Measurements from ENCODE around the gene AADAT.

GRCh38 chr4:170114636-170115035 lies 24.9 kb upstream of the AADAT start:
- TF ChIP-seq POLR2A (IDR thresholded peaks at IDR 0.05; ENCODE audit: low read depth, low read length) (no peak), CTCF (conservative IDR thresholded peaks at IDR 0.05; ENCODE audit: low read depth, low read length) (no peak), RFX5 (IDR thresholded peaks at IDR 0.05; ENCODE audit: low read depth, low read length) (no peak), SMC3 (IDR thresholded peaks at IDR 0.05; ENCODE audit: low read depth, low read length) (no peak), BHLHE40 (IDR thresholded peaks at IDR 0.05; ENCODE audit: low read depth, low read length) (no peak), MXI1 (IDR thresholded peaks at IDR 0.05; ENCODE audit: borderline replicate concordance, low read depth, low read length) (no peak), ELK1 (IDR thresholded peaks at IDR 0.05; ENCODE audit: borderline replicate concordance, low read depth, low read length) (no peak)

Measured in IMR-90 (cell line).